Mesenchymal stem cell (in vitro differentiated cells and primary cell): Measurements from ENCODE around the gene FAHD1.

Source experiments
- DNase-seq: peaks from one replicate; pipeline ENCODE4 v3.0.0-alpha.2; 2013
- H2AFZ ChIP-seq: one replicate; pipeline ENCODE4 v1.6.1; 2013; ENCODE audit warnings: low read depth, mild to moderate bottlenecking, control low read depth, inconsistent platforms, low read length, moderate library complexity
- H2AK5ac ChIP-seq: 2 replicates; pipeline ENCODE4 v1.6.1; 2013; ENCODE audit warnings: low read length, moderate library complexity, mild to moderate bottlenecking, inconsistent platforms; ENCODE audit not compliant: severe bottlenecking
- H2BK120ac ChIP-seq: one replicate; pipeline ENCODE4 v1.6.1; 2013; ENCODE audit warnings: low read depth, mild to moderate bottlenecking, inconsistent platforms, low read length, moderate library complexity
- H2BK12ac ChIP-seq, 2 experiments: one replicate each; pipeline ENCODE4 v1.6.1; 2013; ENCODE audit warnings: inconsistent platforms in 2 of 2, low read length in 2 of 2, mild to moderate bottlenecking in 2 of 2, moderate library complexity in 2 of 2, control low read depth in 1 of 2
- H2BK15ac ChIP-seq: one replicate; pipeline ENCODE4 v1.6.1; 2013; ENCODE audit warnings: mild to moderate bottlenecking, low read depth, inconsistent platforms; ENCODE audit not compliant: poor library complexity, severe bottlenecking
- H2BK5ac ChIP-seq: 2 replicates; pipeline ENCODE4 v1.6.1; 2013; ENCODE audit warnings: low read depth, mild to moderate bottlenecking, low read length, control low read depth, inconsistent platforms; ENCODE audit not compliant: poor library complexity, severe bottlenecking
- H3K14ac ChIP-seq, 2 experiments: one replicate each; pipeline ENCODE4 v1.6.1; 2013; ENCODE audit warnings: inconsistent platforms in 2 of 2, low read length in 2 of 2, control low read depth in 1 of 2, mild to moderate bottlenecking in 1 of 2, moderate library complexity in 1 of 2
- H3K18ac ChIP-seq, 2 experiments: one replicate each; pipeline ENCODE4 v1.6.1; 2013; ENCODE audit warnings: inconsistent platforms in 2 of 2, low read length in 2 of 2, control low read depth in 1 of 2, low read depth in 1 of 2, mild to moderate bottlenecking in 1 of 2
- H3K23ac ChIP-seq, 2 experiments: one replicate each; pipeline ENCODE4 v1.6.1; 2013; ENCODE audit warnings: inconsistent platforms in 2 of 2, low read length in 2 of 2, mild to moderate bottlenecking in 2 of 2, moderate library complexity in 2 of 2, control low read depth in 1 of 2
- H3K27ac ChIP-seq: 2 replicates; pipeline ENCODE4 v1.5.1; 2013; ENCODE audit warnings: mild to moderate bottlenecking, moderate library complexity, low read length, control low read depth, inconsistent platforms; ENCODE audit not compliant: poor library complexity, severe bottlenecking
- H3K27me3 ChIP-seq, 2 experiments: 2 replicates each; pipeline versions ENCODE4 v1.6.1 to v1.7.0; 2013; ENCODE audit warnings: low read length in 2 of 2, mild to moderate bottlenecking in 2 of 2, moderate library complexity in 2 of 2, control low read depth in 1 of 2, inconsistent platforms in 1 of 2; ENCODE audit not compliant: control insufficient read depth in 1 of 2, insufficient read depth in 1 of 2
- H3K36me3 ChIP-seq, 2 experiments: 2 replicates each; pipeline versions ENCODE4 v1.6.1 to v1.7.0; 2013; ENCODE audit warnings: low read length in 2 of 2, control low read depth in 1 of 2, inconsistent platforms in 1 of 2, low read depth in 1 of 2, mild to moderate bottlenecking in 1 of 2; ENCODE audit not compliant: insufficient read depth in 2 of 2, control insufficient read depth in 1 of 2
- H3K4ac ChIP-seq, 2 experiments: one replicate each; pipeline ENCODE4 v1.6.1; 2013; ENCODE audit warnings: inconsistent platforms in 2 of 2, low read length in 2 of 2, mild to moderate bottlenecking in 2 of 2, moderate library complexity in 2 of 2, control low read depth in 1 of 2, low read depth in 1 of 2
- H3K4me1 ChIP-seq: 2 replicates; pipeline ENCODE4 v1.6.1; 2013; ENCODE audit warnings: low read depth, low read length, control low read depth; ENCODE audit not compliant: control insufficient read depth, insufficient read depth
- H3K4me2 ChIP-seq: 2 replicates; pipeline ENCODE4 v1.6.1; 2013; ENCODE audit warnings: low read length, mild to moderate bottlenecking, inconsistent platforms; ENCODE audit not compliant: poor library complexity, severe bottlenecking
- H3K4me3 ChIP-seq, 2 experiments: 2 replicates each; pipeline versions ENCODE4 v1.5.1 to v1.7.0; 2013; ENCODE audit warnings: low read length in 2 of 2, mild to moderate bottlenecking in 2 of 2, control low read depth in 1 of 2, low read depth in 1 of 2; ENCODE audit not compliant: insufficient read depth in 1 of 2
- H3K79me1 ChIP-seq: replicated peaks from 2 replicates; pipeline ENCODE4 v1.6.1; 2013; ENCODE audit warnings: mild to moderate bottlenecking, control low read depth, low read length, inconsistent platforms; ENCODE audit not compliant: poor library complexity, severe bottlenecking
- H3K9ac ChIP-seq: 2 replicates; pipeline ENCODE4 v1.7.0; 2013; ENCODE audit warnings: mild to moderate bottlenecking, low read length, moderate library complexity
- H3K9me3 ChIP-seq: 2 replicates; pipeline ENCODE4 v1.7.0; 2013; ENCODE audit warnings: mild to moderate bottlenecking, low read length; ENCODE audit not compliant: control insufficient read depth
- H4K8ac ChIP-seq: one replicate; pipeline ENCODE4 v1.6.1; 2013; ENCODE audit warnings: inconsistent platforms, mild to moderate bottlenecking, low read length, moderate library complexity
- H4K91ac ChIP-seq: one replicate; pipeline ENCODE4 v1.6.1; 2013; ENCODE audit warnings: mild to moderate bottlenecking, low read length, inconsistent platforms
- WGBS: methylation state at CpG from one replicate; pipeline ENCODE4 v1.1.7; 2013; ENCODE audit warnings: mixed read lengths; 5-methylcytosine and 5-hydroxymethylcytosine counted together

The FAHD1 gene

GRCh38 chr16:1839554-1839953 lies 12.5 kb downstream of the FAHD1 start:
- H3K79me1 ChIP-seq, result peaks cover 2% of the 10 kb centered on the region
- H3K4ac ChIP-seq, result no peak overlapping the region
- H3K9me3 ChIP-seq, result no peaks in the 10 kb centered on the region
- peaks cover 0 to 9% of the 10 kb centered on the region in 2 experiments for H3K36me3 ChIP-seq
- no peak overlapping the region for H2AFZ ChIP-seq
- no peak overlapping the region for H4K91ac ChIP-seq
- H3K4me3 ChIP-seq, result no peak overlapping the region
- H3K18ac ChIP-seq, result no peak overlapping the region
- H2BK15ac ChIP-seq, result no peak overlapping the region
- peak overlapping the region; percentile 19 for H4K8ac ChIP-seq
- peaks cover 2% of the 10 kb centered on the region for H3K4me1 ChIP-seq
- H2BK120ac ChIP-seq, result no peak overlapping the region
- no peak overlapping the region for H2AK5ac ChIP-seq
- H3K27me3 ChIP-seq, result no peaks in the 10 kb centered on the region
- no peak overlapping the region for H3K14ac ChIP-seq
- H3K27ac ChIP-seq, result no peak overlapping the region
- peak overlapping the region; percentile 46 for H3K9ac ChIP-seq
- no peak overlapping the region for H2BK5ac ChIP-seq
- no peak overlapping the region for H3K4me2 ChIP-seq
- 41% methylated on average over 9 of the region's 9 CpGs for WGBS
- no peak overlapping the region for H2BK12ac ChIP-seq
- DNase-seq, result peak; percentile 81
- no peak overlapping the region for H3K23ac ChIP-seq

GRCh38 chr16:1845985-1846384 lies 19.0 kb downstream of the FAHD1 start:
- Histone ChIP-seq H3K4me2 (no peak overlapping the region), H2BK15ac (no peak overlapping the region), H4K8ac (no peak overlapping the region), H2AK5ac (no peak overlapping the region), H2AFZ (no peak overlapping the region), H3K36me3 (no peaks in the 10 kb centered on the region), H3K4ac (no peak overlapping the region), H3K18ac (no peak overlapping the region), H2BK12ac (no peak overlapping the region), H2BK5ac (no peak overlapping the region), H3K79me1 (no peaks in the 10 kb centered on the region), H3K14ac (no peak overlapping the region), H3K23ac (no peak overlapping the region), H3K27ac (no peak overlapping the region), H2BK120ac (peak overlapping the region; percentile 19), H3K4me3 (no peak overlapping the region), H3K9me3 (no peaks in the 10 kb centered on the region), H4K91ac (no peak overlapping the region), H3K9ac (no peak overlapping the region), H3K27me3 (peaks cover 4 to 23% of the 10 kb centered on the region in 2 experiments), H3K4me1 (no peaks in the 10 kb centered on the region)
- 49% methylated on average over 4 of the region's 4 CpGs for WGBS
- no peak for DNase-seq

GRCh38 chr16:1846416-1846815 lies 19.4 kb downstream of the FAHD1 start:
- no peak overlapping the region for H3K27ac ChIP-seq
- no peak for DNase-seq
- no peak overlapping the region for H4K8ac ChIP-seq

GRCh38 chr16:1850981-1851380 lies 24.0 kb downstream of the FAHD1 start:
- Histone ChIP-seq H2BK15ac (no peak overlapping the region), H3K4ac (no peak overlapping the region), H3K9me3 (no peaks in the 10 kb centered on the region), H3K4me2 (no peak overlapping the region), H4K91ac (no peak overlapping the region), H2AFZ (no peak overlapping the region), H3K23ac (no peak overlapping the region), H2AK5ac (no peak overlapping the region), H4K8ac (no peak overlapping the region), H3K27ac (no peak overlapping the region), H3K14ac (no peak overlapping the region), H3K9ac (no peak overlapping the region), H2BK5ac (no peak overlapping the region), H2BK120ac (no peak overlapping the region), H3K18ac (no peak overlapping the region), H3K4me3 (no peak overlapping the region), H3K4me1 (no peaks in the 10 kb centered on the region), H3K79me1 (no peaks in the 10 kb centered on the region), H2BK12ac (no peak overlapping the region), H3K27me3 (peaks cover 17 to 62% of the 10 kb centered on the region in 2 experiments), H3K36me3 (no peaks in the 10 kb centered on the region)
- WGBS, result 74% methylated on average over 7 of the region's 7 CpGs
- no peak for DNase-seq

More at GRCh38 chr16:1846416-1846815, 19.4 kb downstream of the FAHD1 start:
- no peak overlapping the region for H3K4me3 ChIP-seq
- no peak overlapping the region for H3K23ac ChIP-seq
- no peak overlapping the region for H3K18ac ChIP-seq
- H3K27me3 ChIP-seq, result peaks cover 7 to 28% of the 10 kb centered on the region in 2 experiments
- H2BK120ac ChIP-seq, result peak overlapping the region; percentile 19
- no peak overlapping the region for H2BK5ac ChIP-seq
- H3K36me3 ChIP-seq, result no peaks in the 10 kb centered on the region
- no peak overlapping the region for H2BK12ac ChIP-seq
- no peak overlapping the region for H2AFZ ChIP-seq
- H3K4me1 ChIP-seq, result no peaks in the 10 kb centered on the region
- no peak overlapping the region for H3K4me2 ChIP-seq
- H3K9me3 ChIP-seq, result no peaks in the 10 kb centered on the region
- H2BK15ac ChIP-seq, result no peak overlapping the region
- H2AK5ac ChIP-seq, result no peak overlapping the region
- H3K79me1 ChIP-seq, result no peaks in the 10 kb centered on the region
- WGBS, result no CpG with 5 or more reads among the region's 1 CpG
- H3K9ac ChIP-seq, result no peak overlapping the region
- no peak overlapping the region for H3K14ac ChIP-seq
- H4K91ac ChIP-seq, result no peak overlapping the region
- H3K4ac ChIP-seq, result no peak overlapping the region
